Anterior cingulate cortex (tissue), 58 donors: ENCODE measurements around the gene OR10A6.

Experiments used
- DNase-seq, 58 donors: peaks; one replicate each; lab custom pipeline; 2025; lab: John Stamatoyannopoulos, UW

Gene OR10A6

DNA sequence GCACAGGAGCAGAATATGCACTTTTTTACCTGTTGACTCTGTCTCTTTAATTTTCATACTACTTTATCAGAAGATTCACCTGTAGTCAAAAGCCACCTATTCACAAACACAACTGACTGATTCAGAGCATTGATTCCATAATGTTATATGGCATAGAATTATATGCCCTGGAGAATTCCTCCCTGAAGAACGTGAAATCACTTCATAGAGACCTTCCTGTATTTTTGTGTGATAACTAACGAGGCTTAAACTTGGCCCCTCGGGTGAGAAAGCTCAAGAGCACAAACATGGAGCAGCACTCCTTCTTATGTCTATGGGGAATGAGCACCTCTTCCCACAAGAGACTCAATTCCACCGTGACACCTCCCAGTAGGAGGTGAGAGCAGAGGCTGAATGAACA, at the start of gene OR10A6:
OR10A6 (minus strand) TSS at position 101 of the 400 bp plus-strand sequence. CDS start 2,606 bp downstream, outside the sequence.
- DNase-seq, result no peak

DNA sequence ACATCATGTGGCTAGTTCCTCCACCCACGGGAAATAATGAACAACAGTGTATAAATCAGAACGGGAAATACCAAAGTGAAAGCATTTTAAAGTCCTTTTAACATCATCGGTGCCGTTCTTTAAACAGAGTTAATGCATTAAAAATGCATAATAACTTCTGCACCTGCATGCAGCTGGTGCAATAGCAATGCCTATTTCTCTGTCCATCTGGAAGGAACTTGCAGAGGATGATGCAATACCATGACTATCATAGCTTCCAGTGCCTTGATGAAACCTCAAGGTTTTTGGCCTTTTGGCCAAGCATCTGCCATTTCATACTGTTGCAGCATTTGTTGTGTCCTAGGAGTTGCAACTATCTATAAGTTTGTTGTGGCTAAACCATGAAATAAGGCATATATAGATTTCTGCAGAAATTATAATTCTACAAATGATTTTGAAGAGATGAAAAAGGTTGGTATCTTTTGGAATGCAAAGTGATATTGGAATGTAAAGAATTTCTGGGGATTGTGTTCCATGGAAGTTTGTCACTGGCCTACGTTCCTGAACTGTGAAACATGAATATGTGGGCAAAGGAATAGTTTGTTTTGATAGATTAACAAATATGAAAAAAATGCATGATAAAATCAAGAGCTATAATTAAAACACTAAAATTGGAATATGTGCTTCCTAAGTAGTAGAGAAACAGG, 46.3 kb upstream of the OR10A6 start:
- no peak for DNase-seq

GRCh38 chr11:7974668-7975067, 43.6 kb upstream of the OR10A6 start:
- no peak for DNase-seq

- no peak for DNase-seq
Measured at GRCh38 chr11:7973011-7973410, 41.9 kb upstream of the OR10A6 start.

GRCh38 chr11:7971846-7972245, 40.8 kb upstream of the OR10A6 start:
- DNase-seq, result no peak

DNA sequence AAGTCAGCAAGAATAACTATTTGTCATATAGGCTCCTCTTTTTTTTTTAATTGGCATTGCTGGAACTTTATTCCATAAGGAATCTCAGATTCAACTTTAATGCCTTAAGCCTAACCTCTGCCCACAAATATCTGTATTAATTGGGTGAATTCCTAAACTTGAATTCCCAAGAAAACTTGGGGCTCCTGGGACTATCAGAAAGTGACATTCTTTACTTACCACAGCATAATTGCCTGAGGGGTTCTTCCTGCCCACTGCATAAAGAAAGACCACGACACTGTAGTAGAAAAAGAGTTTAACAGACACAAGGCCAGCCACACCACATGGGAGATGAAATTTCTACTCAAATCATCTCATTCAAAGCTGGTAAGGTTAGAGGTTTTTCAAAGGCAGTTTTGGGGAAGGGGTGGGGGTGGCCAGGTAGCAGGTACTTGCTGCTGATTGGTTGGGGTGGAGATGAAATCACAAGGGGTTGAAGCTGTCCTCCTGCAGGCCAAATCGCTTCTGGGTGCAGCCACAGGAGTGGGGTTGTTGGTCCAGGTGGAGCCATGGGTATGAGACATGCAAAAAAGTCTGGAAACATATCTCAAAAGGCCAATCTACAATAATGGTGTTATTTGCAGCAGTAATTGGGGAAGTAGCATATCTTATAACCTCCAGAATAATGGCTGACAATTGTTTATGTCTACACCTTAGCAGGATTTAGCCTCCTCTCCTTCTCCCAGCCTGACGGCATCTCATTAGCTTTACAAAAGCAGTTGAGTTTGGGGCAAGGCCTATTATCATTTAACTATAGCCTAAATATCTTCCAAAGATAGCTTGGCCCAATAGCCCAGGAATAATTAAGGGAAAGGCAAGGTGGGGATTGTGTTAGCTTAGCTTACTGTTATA, 38.9 kb upstream of the OR10A6 start:
- DNase-seq, result no peak

GRCh38 chr11:7968686-7969085, 37.6 kb upstream of the OR10A6 start:
- DNase-seq, result no peak

GRCh38 chr11:7967826-7968225, 36.8 kb upstream of the OR10A6 start:
- no peak for DNase-seq

GRCh38 chr11:7967097-7967496, 36.0 kb upstream of the OR10A6 start:
- no peak for DNase-seq

- no peak for DNase-seq
Measured at GRCh38 chr11:7965386-7965785, 34.3 kb upstream of the OR10A6 start, which contains the start of gene NLRP10. Gene NLRP10 (minus strand): TSS chr11:7965447. CDS start chr11:7963495, 1,952 bp downstream.

GRCh38 chr11:7964873-7965272, 33.8 kb upstream of the OR10A6 start:
- DNase-seq, result no peak

GRCh38 chr11:7964261-7964660, 33.2 kb upstream of the OR10A6 start:
- no peak for DNase-seq

GRCh38 chr11:7955191-7955590, 24.1 kb upstream of the OR10A6 start:
- no peak for DNase-seq

DNA sequence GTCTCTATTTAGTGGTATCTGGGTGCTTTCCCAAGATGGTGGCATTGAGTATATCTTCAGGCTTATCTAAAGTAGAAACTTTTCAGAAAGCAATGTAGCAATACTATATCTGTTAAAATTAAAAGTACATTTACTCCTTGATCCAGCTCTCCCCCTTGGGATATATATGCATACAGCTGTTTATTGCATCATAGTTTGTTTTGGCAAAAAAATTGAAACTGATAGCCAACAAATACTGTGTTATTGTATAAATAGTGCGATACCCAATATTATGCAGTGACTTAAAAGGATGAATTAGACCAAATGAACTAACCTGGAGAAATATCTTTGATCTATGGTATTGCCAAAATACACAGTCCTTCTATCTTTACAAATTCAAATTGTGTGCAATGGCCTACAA, 18.9 kb upstream of the OR10A6 start:
- no peak for DNase-seq

DNA sequence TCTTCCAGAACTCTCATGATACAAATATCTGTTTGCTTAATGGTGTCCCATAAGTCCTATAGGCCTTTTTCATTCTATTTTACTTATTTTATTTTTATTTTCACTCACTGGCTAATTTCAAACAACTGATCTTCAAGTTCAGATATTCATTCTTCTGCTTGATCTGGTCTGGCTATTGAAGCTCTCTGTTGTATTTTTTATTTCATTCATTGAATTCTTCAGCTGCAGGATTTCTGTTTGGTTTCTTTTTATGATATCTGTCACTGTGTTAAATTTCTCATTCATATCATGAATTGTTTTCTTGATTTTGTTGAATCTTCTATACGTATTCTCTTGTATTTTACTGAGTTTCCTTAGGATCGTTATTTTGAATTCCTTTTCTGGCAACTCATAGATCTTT, 13.1 kb upstream of the OR10A6 start:
- no peak for DNase-seq

DNA sequence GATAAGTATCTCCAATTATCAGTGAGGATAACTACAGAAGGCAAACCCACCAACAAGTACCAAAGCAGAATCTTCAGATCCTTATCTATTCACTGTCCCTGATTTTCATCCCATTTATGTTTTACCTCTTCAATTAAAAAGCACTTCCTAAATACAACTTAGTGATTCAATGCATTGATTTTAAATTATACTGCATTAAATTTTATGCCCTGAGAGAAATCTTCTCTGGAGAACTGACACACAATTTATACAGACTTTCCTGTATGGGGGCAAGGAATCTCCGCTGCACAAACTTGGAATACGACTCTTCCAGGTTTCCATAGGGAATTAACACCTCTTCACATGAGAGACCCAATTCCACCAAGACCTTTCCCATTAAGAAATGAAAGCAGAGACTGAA, 10.5 kb upstream of the OR10A6 start, which contains the start of gene OR10A3:
OR10A3 (minus strand) TSS at position 101 of the 400 bp plus-strand sequence. CDS start 2,188 bp downstream, outside the sequence.
- no peak for DNase-seq

GRCh38 chr11:7941146-7941545, 10.1 kb upstream of the OR10A6 start:
- DNase-seq, result no peak

DNA sequence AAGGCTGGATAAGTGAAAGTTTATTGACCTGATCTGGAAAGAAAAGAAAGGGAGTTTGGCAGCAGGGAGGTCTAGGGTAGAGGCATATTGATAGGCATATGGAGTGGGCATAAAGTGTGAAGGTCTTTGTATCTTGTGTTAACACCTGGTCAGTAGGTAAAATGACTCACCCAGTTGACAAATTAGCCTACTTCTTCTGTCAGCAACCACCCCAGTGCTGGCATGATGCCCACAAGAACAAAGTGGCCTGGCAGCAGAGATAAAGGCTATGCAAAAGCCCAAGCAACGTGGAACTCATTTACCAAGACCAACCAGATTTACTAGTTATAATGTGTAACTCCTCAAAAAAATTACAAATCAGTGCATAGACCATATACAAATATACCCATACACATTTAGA, 5.5 kb upstream of the OR10A6 start:
- DNase-seq, result no peak

DNA sequence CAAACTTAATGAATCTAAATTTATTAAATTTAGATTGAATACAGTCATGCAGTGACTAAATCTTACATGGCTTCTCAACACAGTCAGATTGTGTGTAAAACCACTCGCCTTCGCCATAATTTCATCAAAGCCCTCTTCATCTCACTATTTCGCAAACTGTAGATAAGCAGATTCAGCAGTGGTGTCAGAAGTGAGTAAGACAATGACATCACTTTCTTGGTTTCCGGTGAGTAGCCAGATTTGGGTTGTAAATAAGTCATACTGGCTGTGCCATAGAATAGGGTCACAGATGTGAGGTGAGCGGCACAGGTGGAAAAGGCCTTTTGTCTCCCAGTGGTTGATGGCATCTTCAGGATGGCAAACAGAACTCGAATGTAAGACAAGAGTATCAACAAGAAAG, 3.4 kb downstream of the OR10A6 start:
- DNase-seq, result no peak

GRCh38 chr11:7924536-7924935, 6.5 kb downstream of the OR10A6 start:
- DNase-seq, result no peak

DNA sequence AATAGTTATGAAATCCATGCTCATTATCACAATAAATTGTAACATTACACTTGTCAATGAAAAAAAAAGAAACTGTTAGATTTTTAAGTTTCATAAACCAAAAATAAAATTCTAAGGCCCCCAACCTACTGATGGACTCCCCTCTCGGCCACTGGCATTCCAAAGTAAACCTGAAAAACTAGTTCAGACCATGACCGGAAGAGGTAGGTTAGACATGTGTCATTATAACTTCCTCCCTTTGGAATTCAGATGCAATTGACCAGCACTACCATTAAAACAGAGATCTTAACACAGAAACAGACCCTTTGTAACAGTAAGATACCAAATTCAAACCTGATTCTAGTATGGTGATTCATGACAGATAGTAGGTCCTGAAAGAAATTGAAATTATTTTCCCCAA, 12.9 kb downstream of the OR10A6 start:
- no peak for DNase-seq

GRCh38 chr11:7911011-7911410, 20.1 kb downstream of the OR10A6 start:
- no peak for DNase-seq
